GM21529 (cell line): ENCODE results near the gene CIDEB.

ENCODE experiments used
- ATAC-seq: cut with Tn5 transposase; IDR thresholded peaks from one replicate; pipeline ENCODE4 v1.9.1; 2021; ENCODE audit not compliant: unreplicated experiment

The CIDEB gene

GRCh38 chr14:24271134-24271833, 36.5 kb downstream of the CIDEB start, which contains the start of gene RABGGTA:
TSS of gene RABGGTA (minus strand) at chr14:24271597. CDS start at chr14:24271115, 482 bp downstream.
- ATAC-seq, result peak; percentile 81

- no peak for ATAC-seq
Observed at GRCh38 chr14:24270537-24271133, 37.1 kb downstream of the CIDEB start.

- ATAC-seq, result no peak
Observed at GRCh38 chr14:24269910-24270536, 37.8 kb downstream of the CIDEB start.

GRCh38 chr14:24269368-24269767, 38.4 kb downstream of the CIDEB start:
- ATAC-seq, result no peak

- no peak for ATAC-seq
Observed at GRCh38 chr14:24268225-24268624, 39.6 kb downstream of the CIDEB start.

- no peak for ATAC-seq
Observed at GRCh38 chr14:24267516-24267915, 40.3 kb downstream of the CIDEB start.

- ATAC-seq, result no peak
Observed at GRCh38 chr14:24266344-24267244, 41.2 kb downstream of the CIDEB start.

GRCh38 chr14:24264298-24264697, 43.5 kb downstream of the CIDEB start:
- ATAC-seq, result no peak

GRCh38 chr14:24263848-24264247, 43.9 kb downstream of the CIDEB start:
- no peak for ATAC-seq

- no peak for ATAC-seq
Observed at GRCh38 chr14:24262821-24263733, 44.7 kb downstream of the CIDEB start, which contains the start of gene TGM1. TSS of gene TGM1 (minus strand) at chr14:24263177. CDS start at chr14:24262352, 825 bp downstream.

GRCh38 chr14:24261969-24262327, 45.8 kb downstream of the CIDEB start:
- ATAC-seq, result no peak

GRCh38 chr14:24261256-24261968, 46.4 kb downstream of the CIDEB start:
- ATAC-seq, result no peak

- ATAC-seq, result no peak
Observed at GRCh38 chr14:24260780-24261157, 47.0 kb downstream of the CIDEB start.

- ATAC-seq, result no peak
Observed at GRCh38 chr14:24260026-24260779, 47.6 kb downstream of the CIDEB start.

GRCh38 chr14:24259282-24260025, 48.3 kb downstream of the CIDEB start:
- no peak for ATAC-seq

- no peak for ATAC-seq
Observed at GRCh38 chr14:24258548-24259265, 49.1 kb downstream of the CIDEB start.

GRCh38 chr14:24258119-24258518, 49.7 kb downstream of the CIDEB start:
- no peak for ATAC-seq
